ENCODE results near the gene CRACR2A.

CRACR2A gene

DNA sequence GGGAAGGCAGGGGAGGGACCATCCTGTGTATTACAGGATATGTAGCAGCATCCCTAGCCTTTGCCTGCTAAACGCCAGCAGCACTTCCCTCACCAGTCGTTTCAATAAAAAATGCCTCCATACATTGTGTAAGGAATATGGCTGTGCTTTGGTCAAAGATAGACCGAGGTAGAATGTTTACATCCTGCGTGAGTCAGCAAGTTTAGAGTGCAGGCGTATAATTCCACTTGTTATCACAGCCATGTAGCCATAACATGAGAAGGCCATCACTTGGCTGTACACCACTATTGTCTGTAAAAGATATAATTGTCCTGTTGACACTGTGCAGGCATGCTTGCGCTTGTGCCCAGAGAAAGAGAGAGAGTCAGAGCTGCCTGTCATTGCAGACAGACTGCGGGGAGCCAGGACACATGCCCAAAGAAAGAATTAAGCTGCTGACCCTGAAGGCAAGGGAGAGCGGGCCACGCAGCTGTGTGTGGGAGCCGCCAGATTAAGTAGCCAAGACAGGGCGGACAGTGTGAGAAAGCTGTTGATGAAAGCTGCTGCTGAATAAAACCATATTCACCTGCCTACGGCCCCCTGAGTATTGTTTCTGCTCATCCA lies 68.4 kb downstream of the CRACR2A start:
- DNase-seq (ENCODE audit: low read depth in 2 of 2): no peak

DNA sequence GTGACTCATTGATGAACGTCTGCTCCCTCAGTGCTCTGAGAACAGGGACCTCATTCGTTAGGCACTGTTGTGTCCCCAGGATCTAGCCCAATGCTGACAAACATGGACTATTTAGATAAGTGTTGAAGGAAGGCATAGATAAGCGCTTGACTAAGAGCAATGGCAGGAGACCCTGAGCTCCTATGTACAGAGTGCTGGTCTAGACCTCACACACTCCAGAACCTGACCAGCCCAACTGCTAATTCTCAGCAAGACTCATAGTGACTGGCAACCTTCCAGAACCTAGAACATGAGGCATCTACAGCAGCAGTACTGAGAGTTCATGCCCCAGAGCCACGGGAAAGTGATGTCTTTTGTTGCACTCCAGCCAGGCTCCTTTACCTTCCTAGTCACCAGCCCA lies 69.2 kb downstream of the CRACR2A start:
- no peak for DNase-seq (ENCODE audit: low read depth in 2 of 2)

- DNase-seq (ENCODE audit: low read depth in 2 of 2): no peak
Observed at GRCh38 chr12:3681595-3682061, 71.3 kb downstream of the CRACR2A start.

DNA sequence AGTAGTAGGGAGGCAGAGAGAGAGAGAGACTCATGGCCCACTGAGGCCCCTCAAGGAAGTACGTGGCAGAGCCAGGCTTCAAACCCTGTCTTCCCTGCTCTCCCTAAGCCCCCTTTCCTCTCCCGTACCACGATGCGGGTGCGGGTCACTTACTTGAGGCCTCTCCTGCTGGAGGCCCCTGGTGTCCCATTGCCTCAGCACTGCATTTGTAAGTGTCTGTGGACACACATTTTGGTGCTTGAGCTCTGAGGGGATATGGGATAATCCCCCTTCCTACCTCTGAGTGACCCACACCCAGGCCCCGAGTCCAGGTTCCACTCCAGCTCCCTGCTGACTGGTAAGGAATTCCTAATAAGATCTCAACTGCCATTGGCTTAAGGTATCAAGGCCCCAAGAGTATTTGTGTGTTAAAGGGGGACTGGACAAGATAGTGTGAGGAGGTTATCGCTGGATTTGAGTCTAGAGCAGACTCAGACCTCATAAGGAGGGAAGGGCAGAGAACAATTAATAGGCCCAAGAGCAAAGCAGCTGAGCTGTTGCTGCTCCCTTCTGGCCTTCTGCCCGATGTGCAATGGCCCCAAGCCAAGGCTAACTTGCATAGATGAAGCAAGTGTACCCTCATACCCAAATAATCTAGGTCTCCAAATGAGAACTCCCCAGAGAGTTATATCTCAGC lies 71.9 kb downstream of the CRACR2A start:
- no peak for DNase-seq (ENCODE audit: low read depth in 2 of 2)

DNA sequence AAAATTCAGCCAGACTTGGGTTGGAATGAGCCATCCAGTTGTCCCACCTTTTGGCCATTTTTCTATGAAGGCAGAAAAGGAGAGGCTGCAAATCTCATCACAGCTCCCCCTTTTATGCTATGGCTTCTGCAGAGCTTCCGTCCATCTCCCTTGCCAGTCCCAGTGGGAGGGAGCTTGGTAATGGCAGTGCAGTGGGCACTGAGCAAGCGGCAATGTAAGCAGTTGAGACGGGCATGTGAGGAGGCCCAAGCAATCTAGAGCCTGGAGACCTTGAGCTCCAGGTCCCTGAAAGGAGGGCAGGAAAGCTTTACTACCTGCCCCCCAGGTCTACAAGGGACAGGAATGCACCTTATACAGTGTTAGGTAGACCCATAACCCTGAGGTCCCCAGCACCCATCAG lies 73.1 kb downstream of the CRACR2A start:
- no peak for DNase-seq (ENCODE audit: low read depth in 2 of 2)

GRCh38 chr12:3677609-3678008 lies 75.3 kb downstream of the CRACR2A start:
- no peak for DNase-seq (ENCODE audit: low read depth in 2 of 2)

GRCh38 chr12:3673981-3674708 lies 78.8 kb downstream of the CRACR2A start:
- DNase-seq (ENCODE audit: low read depth in 2 of 2): no peak

DNA sequence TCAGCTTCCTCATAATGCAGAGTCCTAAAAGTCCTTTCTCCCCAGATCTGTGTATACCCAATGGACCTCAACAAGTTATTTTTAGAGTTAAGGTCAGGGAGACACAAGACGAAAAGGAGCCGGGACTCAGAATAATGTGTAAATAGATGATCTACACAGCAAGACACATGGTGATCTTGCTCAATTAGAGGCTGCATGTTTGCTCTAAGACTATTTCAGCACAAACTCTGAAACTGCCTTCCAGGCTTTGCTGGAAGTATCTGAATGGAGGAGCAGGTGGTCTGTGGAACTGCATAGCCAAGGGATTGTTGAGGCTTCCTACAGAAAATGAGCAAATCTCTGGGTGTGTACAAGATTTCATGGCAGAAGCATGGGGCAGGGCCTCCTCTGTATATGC lies 80.8 kb downstream of the CRACR2A start:
- DNase-seq (ENCODE audit: low read depth in 2 of 2): no peak

GRCh38 chr12:3671330-3672112 lies 81.4 kb downstream of the CRACR2A start:
- no peak for DNase-seq (ENCODE audit: low read depth in 2 of 2)

- no peak for DNase-seq (ENCODE audit: low read depth in 2 of 2)
Observed at GRCh38 chr12:3670083-3670620, 82.8 kb downstream of the CRACR2A start.

DNA sequence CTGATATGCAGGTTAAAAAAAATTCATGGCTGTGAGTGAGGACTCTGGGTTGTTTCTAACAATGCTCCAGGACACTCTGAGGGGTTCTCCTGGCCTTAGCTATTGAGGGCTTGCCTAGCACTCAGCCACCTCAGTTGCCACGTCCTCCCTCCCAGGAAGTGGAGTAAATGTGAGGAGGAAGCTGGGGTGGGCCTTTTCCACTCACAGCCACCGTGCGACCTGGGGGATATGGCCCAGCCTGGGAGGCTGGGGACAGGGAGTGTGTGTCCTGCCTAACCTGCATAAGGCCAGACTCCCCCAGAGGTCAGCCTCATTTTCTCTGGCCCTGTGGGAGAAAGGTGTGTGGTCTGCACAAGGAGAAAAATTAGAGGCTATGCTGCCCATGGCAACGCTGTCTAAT lies 83.3 kb downstream of the CRACR2A start:
- no peak for DNase-seq (ENCODE audit: low read depth in 2 of 2)

- DNase-seq (ENCODE audit: low read depth in 2 of 2): no peak
Observed at GRCh38 chr12:3668479-3669165, 84.3 kb downstream of the CRACR2A start.

DNA sequence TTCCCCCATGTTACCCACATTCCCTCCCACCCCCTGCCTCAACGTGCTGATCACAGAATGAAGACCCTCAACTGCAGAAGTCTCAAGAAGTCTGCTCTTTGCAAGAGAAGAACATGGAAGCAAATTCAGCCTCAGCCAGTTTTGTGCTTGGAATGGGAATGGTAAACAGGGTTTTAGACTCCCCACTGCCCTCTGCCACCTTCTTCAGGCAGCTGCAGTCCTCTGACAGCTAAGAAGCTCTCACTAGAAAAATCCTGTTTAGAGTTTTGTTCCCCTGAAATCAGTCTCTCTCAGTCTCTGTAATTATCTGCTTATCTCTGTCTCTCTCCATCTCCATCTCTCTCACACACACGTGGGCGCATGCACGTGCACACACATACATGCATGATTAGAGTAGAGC lies 85.4 kb downstream of the CRACR2A start:
- DNase-seq (ENCODE audit: low read depth in 2 of 2): no peak

DNA sequence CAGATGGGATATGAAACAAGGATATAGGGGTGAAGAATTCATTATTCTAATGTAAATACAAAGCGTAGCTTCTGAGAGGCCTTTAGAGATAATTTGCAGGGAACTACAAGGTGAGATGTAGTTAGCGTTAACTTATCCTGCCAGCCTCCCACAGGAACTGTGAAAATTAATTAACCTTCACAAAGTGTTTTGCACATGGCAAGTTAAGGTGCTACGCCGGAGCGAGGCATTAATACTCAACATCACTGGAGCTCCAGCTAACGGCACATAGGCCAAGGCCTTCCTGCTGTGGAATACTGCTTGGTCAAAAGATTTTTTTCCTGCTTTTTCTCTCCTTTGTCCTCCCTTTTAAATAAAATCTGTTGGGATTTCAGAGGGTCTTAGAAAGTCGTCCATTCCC lies 86.5 kb downstream of the CRACR2A start:
- no peak for DNase-seq (ENCODE audit: low read depth in 2 of 2)

- no peak for DNase-seq (ENCODE audit: low read depth in 2 of 2)
Observed at GRCh38 chr12:3662521-3662921, 90.4 kb downstream of the CRACR2A start.

- no peak for DNase-seq (ENCODE audit: low read depth in 2 of 2)
Observed at GRCh38 chr12:3661028-3661427, 91.9 kb downstream of the CRACR2A start.

GRCh38 chr12:3658327-3659163 lies 94.4 kb downstream of the CRACR2A start:
- DNase-seq (ENCODE audit: low read depth in 2 of 2): no peak

- no peak for DNase-seq (ENCODE audit: low read depth in 2 of 2)
Observed at GRCh38 chr12:3656946-3657622, 95.8 kb downstream of the CRACR2A start.

DNA sequence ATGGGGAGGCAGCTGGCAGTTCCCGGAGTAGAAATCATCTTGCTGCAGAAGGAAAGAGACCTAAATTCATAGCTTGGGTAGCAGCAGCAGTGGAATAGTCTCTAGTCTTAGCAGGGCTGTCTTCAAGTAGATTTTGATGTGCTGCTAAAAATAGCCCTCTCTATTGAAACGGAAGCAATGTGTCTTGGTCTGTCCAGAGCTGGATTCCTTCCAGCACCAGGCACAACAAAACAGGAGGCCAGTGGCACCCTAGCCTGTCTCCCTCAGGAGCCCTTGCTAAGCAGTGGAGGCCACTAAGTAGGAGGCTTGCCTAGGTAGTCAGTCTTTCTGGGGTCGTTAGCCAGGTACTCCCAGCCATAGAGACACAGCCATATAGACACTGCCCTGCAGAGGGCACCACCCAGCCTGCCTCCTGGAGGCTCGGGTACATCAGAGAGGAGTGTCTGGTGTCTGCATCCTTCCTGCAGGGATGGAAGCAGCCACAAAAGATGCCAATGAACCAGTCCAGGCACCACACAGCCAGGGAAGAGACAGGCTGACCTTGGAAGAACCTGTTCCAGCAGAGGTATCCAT lies 97.5 kb downstream of the CRACR2A start:
- no peak for DNase-seq (ENCODE audit: low read depth in 2 of 2)

All from stimulated activated CD4-positive, alpha-beta T cell treated with anti-CD3 and anti-CD28 coated beads, Interleukin-1b, Interleukin-23, amount 100 ng/mL, for 1 hour (primary cell).